ENCODE data around the gene SCYL3.

- TF ChIP-seq CEBPB (IDR thresholded peaks at IDR 0.05): no peak
- TF ChIP-seq RAD21 (IDR thresholded peaks at IDR 0.05; ENCODE audit: low read depth): no peak
- TF ChIP-seq TAF1 (IDR thresholded peaks at IDR 0.05; ENCODE audit: low read depth): no peak
- TF ChIP-seq USF1 (IDR thresholded peaks at IDR 0.05): no peak
- no peak for TF ChIP-seq CREB1 (IDR thresholded peaks at IDR 0.05; ENCODE audit: low read depth)
- no peak for TF ChIP-seq YY1 (IDR thresholded peaks at IDR 0.05; ENCODE audit: low read depth)
- TF ChIP-seq EP300 (IDR thresholded peaks at IDR 0.05; ENCODE audit: borderline replicate concordance): no peak
- TF ChIP-seq MAX (IDR thresholded peaks at IDR 0.05): no peak
- TF ChIP-seq EGR1 (IDR thresholded peaks at IDR 0.05): no peak
Measured at GRCh38 chr1:169914531-169914930, 20.8 kb upstream of the SCYL3 start.
